Measurements from ENCODE around the gene OR4K15. TPM values are rescaled to one million over a fixed set of nuclear protein-coding genes. Genes with fewer than 3 reads are reported as not detected.

Gene OR4K15
- total RNA-seq (2014; rRNA removed; shearing (Covaris generic)) (not detected in 2 replicates), polyA plus RNA-seq (2016; fragmentation: Nextera tagmentation; extraction: Ambion mirVana) (not detected in 2 replicates)
- long read RNA-seq = 0 reads

- ATAC-seq = no peak
- no peak for DNase-seq (ENCODE audit: low spot score)
- Histone ChIP-seq H3K27me3 (ENCODE audit: insufficient read depth) (no peaks in the 10 kb centered on the region; the same call in 1 of the 2 replicates), H2AFZ (no peak within 1 kb of the TSS), H3F3A (replicated peaks; ENCODE audit: low read depth) (no peaks in the 10 kb centered on the region), H3K27ac (ENCODE audit: low read depth) (no peak within 1 kb of the TSS), H3K4me1 (ENCODE audit: insufficient read depth) (no peaks in the 10 kb centered on the region), H3K36me3 (ENCODE audit: insufficient read depth) (no peaks in the 10 kb centered on the region), H4K20me1 (replicated peaks; ENCODE audit: insufficient read depth) (no peaks in the 10 kb centered on the region), H3K4me2 (no peak within 1 kb of the TSS), H3K9me2 (ENCODE audit: insufficient read depth) (no peaks in the 10 kb centered on the region), H3K4me3 (no peak within 1 kb of the TSS), H3K79me2 (replicated peaks; ENCODE audit: insufficient read depth) (no peaks in the 10 kb centered on the region)
- TF ChIP-seq ZNF114 (CRISPR knock-in tag; IDR thresholded peaks at IDR 0.05) = no peak
- no peak for TF ChIP-seq STAT1 (IDR thresholded peaks at IDR 0.05; ENCODE audit: unreplicated experiment)
- no peak for TF ChIP-seq JUNB (IDR thresholded peaks at IDR 0.05; ENCODE audit: unreplicated experiment)
- TF ChIP-seq CREB1 (CRISPR knock-in tag; IDR thresholded peaks at IDR 0.05; ENCODE audit: low read depth) = no peak
- no peak for TF ChIP-seq EZH2 (IDR thresholded peaks at IDR 0.05; ENCODE audit: low read depth, unreplicated experiment)
- TF ChIP-seq NANOG (IDR thresholded peaks at IDR 0.05; ENCODE audit: borderline replicate concordance) = no peak
- no peak for TF ChIP-seq EZH2phosphoT487 (IDR thresholded peaks at IDR 0.05; ENCODE audit: unreplicated experiment)
- no peak for TF ChIP-seq CTCF (conservative IDR thresholded peaks at IDR 0.05; ENCODE audit: low read depth in 2 of 2)
- no peak for TF ChIP-seq REST (IDR thresholded peaks at IDR 0.05; ENCODE audit: unreplicated experiment)
- no peak for TF ChIP-seq ETS1 (IDR thresholded peaks at IDR 0.05)
- TF ChIP-seq ZNF462 (CRISPR knock-in tag; IDR thresholded peaks at IDR 0.05) = no peak
- TF ChIP-seq ZNF331 (CRISPR knock-in tag; IDR thresholded peaks at IDR 0.05; ENCODE audit: low read depth) = no peak
- TF ChIP-seq POLR2AphosphoS5 (IDR thresholded peaks at IDR 0.05; ENCODE audit: low read depth) = no peak
- no peaks in the 10 kb centered on the region for H3K4me1 Mint-ChIP-seq
- peaks cover 20% of the 10 kb centered on the region for H3K36me3 Mint-ChIP-seq (ENCODE audit: low read depth)
- no peak within 1 kb of the TSS for H3K4me3 Mint-ChIP-seq
- peaks cover 74% of the 10 kb centered on the region for H3K9me3 Mint-ChIP-seq
- H3K27me3 Mint-ChIP-seq (ENCODE audit: insufficient read depth, low read depth, poor library complexity) = peaks cover 4% of the 10 kb centered on the region
- no peak within 1 kb of the TSS for H3K27ac Mint-ChIP-seq
Measured at GRCh38 chr14:19975291-19975690, at the start of gene OR4K15. OR4K15 (plus strand) TSS chr14:19975591; CDS start chr14:19975591, 0 bp downstream.
